Brain microvascular endothelial cell (primary cell): ENCODE results near the gene UBE2F.
"Not testable (repeated sequence)": the region's sequence is repeated elsewhere in the genome, so short reads cannot be mapped to it uniquely, and the experiment has no call there.

Experiments used
- DNase-seq: peaks from one replicate; pipeline ENCODE4 v3.0.0-alpha.2; 2020
- H3K27ac ChIP-seq: fragments of 250-450 bp; sonication (Bioruptor Pico); 2 replicates; pipeline ENCODE4 v1.5.1; 2020; ENCODE audit warnings: mild to moderate bottlenecking, moderate library complexity
- H3K27me3 ChIP-seq: fragments of 250-450 bp; sonication (Bioruptor Pico); replicated peaks from 2 replicates; pipeline ENCODE4 v1.5.1; 2020; ENCODE audit warnings: mild to moderate bottlenecking
- H3K36me3 ChIP-seq: fragments of 250-450 bp; sonication (Bioruptor Pico); replicated peaks from 2 replicates; pipeline ENCODE4 v1.5.1; 2020; ENCODE audit warnings: mild to moderate bottlenecking
- H3K4me3 ChIP-seq: 2 replicates; pipeline ENCODE4 v1.5.1; 2011; ENCODE audit warnings: low read depth, mild to moderate bottlenecking, control low read depth, low read length, moderate library complexity
- in situ Hi-C: cut with HindIII; loops from 2 replicates; pipeline ENCODE4 v1.10.0; 2017; ENCODE audit warnings: low sequenced_read_pairs, low pct_ligation_motif_present
- TF ChIP-seq, protein P1 (sequence below): IDR thresholded peaks from 2 replicates; pipeline ENCODE4 v1.5.1; 2011; ENCODE audit warnings: low read depth, mild to moderate bottlenecking, moderate library complexity, low read length, control low read depth, inconsistent platforms; ENCODE audit errors: missing control alignments

The UBE2F gene

DNA sequence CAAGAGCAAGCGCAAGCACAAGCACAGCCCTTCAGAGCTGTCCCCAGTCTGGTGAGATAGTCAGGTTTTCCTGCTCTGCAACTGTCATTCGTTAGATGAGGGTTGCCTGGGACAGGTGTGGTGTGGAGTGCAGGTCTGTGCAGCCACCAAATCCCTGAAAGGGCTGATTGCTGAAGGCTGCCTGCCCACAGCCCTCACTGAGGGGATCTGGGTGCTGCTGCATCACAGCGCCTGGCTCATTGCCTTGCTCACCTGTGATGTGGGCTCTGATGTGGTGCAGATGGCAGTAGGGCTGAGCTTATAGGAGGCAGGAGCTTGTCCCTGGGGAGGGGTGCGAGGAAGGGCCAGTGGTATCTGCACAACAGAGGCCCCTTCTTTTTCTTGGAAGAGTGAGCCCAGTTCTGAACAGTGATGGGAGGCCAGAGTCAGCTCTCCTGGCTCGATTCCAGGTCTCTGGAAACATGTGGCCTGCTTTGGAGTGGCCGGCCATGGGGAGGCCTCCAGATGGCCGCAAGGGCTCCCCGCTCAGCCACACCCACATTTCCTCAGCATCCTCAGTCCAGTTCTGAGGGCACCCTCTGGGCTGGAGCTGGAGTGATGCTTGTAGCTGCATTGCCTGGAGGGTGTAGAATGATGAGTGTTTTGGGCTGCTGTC, 11.4 kb downstream of the UBE2F start:
- Histone ChIP-seq H3K27me3 (no peaks in the 10 kb centered on the region), H3K27ac (no peak overlapping the region), H3K36me3 (peaks cover 17% of the 10 kb centered on the region), H3K4me3 (no peak overlapping the region)
- no peak for DNase-seq
- TF ChIP-seq, protein P1, sequence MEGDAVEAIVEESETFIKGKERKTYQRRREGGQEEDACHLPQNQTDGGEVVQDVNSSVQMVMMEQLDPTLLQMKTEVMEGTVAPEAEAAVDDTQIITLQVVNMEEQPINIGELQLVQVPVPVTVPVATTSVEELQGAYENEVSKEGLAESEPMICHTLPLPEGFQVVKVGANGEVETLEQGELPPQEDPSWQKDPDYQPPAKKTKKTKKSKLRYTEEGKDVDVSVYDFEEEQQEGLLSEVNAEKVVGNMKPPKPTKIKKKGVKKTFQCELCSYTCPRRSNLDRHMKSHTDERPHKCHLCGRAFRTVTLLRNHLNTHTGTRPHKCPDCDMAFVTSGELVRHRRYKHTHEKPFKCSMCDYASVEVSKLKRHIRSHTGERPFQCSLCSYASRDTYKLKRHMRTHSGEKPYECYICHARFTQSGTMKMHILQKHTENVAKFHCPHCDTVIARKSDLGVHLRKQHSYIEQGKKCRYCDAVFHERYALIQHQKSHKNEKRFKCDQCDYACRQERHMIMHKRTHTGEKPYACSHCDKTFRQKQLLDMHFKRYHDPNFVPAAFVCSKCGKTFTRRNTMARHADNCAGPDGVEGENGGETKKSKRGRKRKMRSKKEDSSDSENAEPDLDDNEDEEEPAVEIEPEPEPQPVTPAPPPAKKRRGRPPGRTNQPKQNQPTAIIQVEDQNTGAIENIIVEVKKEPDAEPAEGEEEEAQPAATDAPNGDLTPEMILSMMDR, result no peak
- in situ Hi-C loops, result no loop called here

DNA sequence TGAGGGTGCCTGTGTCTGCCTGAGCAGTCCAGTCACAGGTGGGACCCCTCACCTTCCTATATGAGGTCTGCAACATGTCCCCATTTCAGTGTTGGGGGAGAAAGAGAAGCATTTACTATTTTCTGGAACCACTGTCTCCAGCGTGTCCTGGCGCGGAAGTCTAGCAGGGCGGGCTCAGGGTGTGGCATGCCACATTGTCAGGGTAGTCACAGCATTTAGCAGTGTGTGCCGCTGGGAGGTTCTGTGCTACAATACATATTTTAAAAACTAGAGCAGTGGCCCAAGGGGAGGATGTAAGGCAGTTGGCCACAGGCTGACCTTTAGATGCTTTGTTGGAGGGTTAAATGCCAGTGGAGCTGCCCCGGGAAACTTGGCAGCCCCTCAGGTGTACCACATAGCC, 12.5 kb downstream of the UBE2F start:
- TF ChIP-seq, protein P1, result no peak
- in situ Hi-C loops, result no loop called here
- Histone ChIP-seq H3K27me3 (no peaks in the 10 kb centered on the region), H3K36me3 (peaks cover 17% of the 10 kb centered on the region), H3K27ac (no peak overlapping the region), H3K4me3 (no peak overlapping the region)
- DNase-seq, result no peak

DNA sequence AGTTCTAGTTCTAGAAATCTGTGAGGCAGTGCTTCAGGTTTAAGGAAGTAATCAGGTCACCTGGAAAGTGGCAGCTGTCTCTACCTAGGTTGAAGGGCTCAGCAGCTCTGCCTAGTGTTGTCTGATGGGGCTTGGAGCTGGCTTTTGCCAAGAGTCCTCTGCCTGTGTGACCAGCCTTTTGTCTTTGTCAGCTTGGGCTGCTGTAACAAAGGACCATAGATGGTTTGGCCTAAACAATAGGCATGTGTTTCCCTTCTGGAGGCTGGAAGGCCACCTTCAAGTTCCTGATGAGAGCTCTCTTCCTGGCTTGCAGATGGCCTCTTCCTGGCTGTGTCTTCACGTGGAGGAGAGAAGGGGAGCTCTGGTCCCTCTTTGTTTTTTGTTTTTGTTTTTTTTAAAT, 13.3 kb downstream of the UBE2F start:
- Histone ChIP-seq H3K27me3 (no peaks in the 10 kb centered on the region), H3K4me3 (no peak overlapping the region), H3K27ac (no peak overlapping the region), H3K36me3 (peaks cover 13% of the 10 kb centered on the region)
- TF ChIP-seq, protein P1, result no peak
- in situ Hi-C loops, result no loop called here
- DNase-seq, result no peak

DNA sequence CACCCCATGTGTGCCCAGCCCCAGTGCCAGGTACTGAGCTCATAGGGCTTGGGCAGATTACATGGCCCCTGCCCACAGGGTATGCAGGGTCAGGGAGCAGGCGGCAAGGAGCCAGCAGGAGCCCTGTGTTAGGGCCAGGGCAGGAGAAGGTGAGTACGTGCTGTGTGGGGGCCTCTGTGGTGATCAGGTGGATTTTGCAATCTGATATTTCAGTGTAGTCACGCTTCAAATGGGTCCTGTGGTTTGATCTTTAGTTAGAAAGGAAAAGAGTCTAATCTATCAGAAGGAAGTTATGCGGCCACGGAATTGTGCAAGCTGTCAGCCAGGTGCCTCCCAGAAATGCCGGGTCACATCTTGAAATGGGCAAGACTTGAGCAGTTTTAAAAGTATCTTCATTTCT, 13.9 kb downstream of the UBE2F start:
- Histone ChIP-seq H3K4me3 (no peak overlapping the region), H3K27ac (no peak overlapping the region), H3K36me3 (peaks cover 7% of the 10 kb centered on the region), H3K27me3 (no peaks in the 10 kb centered on the region)
- in situ Hi-C loops, result no loop called here
- TF ChIP-seq, protein P1, result no peak
- DNase-seq, result no peak

DNA sequence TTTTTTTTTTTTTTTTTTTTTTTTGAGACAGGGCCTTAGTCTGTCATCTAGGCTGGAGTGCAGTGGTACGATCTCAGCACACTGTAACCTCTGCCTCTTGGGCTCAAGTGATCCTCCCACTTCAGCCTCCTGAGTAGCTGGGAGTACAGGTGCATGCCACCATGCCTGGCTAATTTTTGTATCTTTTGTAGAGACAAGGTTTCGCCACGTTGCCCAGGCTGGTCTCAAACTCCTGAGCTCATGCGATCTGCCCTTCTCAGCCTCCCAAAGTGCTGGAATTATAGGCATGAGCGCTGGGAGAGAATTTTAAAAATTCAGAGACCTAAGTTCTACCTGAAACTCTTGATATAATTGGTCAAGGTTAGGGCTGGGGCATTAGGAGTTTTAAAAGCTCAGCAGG, 14.8 kb downstream of the UBE2F start:
- H3K27me3 ChIP-seq, H3K27ac ChIP-seq, H3K36me3 ChIP-seq, in situ Hi-C loops, DNase-seq, H3K4me3 ChIP-seq: not testable (repeated sequence)

DNA sequence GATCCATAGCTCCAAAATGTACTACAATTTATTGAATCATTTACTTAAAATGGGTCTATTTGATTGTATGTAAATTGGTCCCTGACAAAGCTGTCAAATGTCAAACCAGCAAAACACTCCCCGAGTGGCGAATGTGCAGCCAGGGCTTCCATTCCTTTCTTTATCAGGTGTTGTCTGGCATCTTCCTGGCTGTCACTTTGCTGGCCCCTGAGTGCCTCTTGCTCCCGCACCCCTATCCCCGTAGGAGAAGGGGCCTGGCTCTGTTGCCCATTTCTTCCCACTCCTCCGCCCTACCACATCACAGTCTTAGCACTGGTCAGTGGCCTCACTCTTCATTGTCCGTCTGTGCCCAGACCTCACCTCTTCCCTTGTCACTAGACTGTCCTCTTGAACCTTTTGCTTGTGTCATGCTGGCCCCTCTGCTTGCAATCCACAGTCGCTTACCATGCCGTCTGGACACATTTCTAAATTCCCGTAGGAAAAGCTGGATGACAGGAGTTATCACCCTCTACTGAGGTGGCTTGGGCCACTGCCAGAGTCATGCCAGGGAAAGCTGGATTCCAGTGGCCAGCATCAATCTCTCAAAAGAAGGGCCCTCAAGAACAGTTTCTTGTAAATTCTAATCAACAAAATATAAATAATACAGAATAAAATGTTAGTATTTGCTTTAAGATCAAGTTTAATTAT, 15.4 kb downstream of the UBE2F start:
- Histone ChIP-seq H3K4me3 (no peak overlapping the region), H3K27me3 (no peaks in the 10 kb centered on the region), H3K27ac (no peak overlapping the region), H3K36me3 (no peaks in the 10 kb centered on the region)
- TF ChIP-seq, protein P1, result no peak
- in situ Hi-C loops, result no loop called here
- DNase-seq, result no peak
